Astrocyte of the cerebellum (primary cell): ENCODE results near the gene POU3F2.

Experiments
- DNase-seq: peaks from one replicate; pipeline ENCODE4 v3.0.0-alpha.2; 2011; ENCODE audit warnings: low read depth
- H3K4me3 ChIP-seq: 2 replicates; pipeline ENCODE4 v1.5.1; 2011; ENCODE audit warnings: mild to moderate bottlenecking, low read depth, low read length, moderate library complexity
- in situ Hi-C: cut with HindIII; loops from 2 replicates; pipeline ENCODE4 v1.10.0; 2017; ENCODE audit warnings: low sequenced_read_pairs
- TF ChIP-seq, protein P1 (sequence below): IDR thresholded peaks from 2 replicates; pipeline ENCODE4 v1.5.1; 2012; ENCODE audit warnings: low read length, low read depth, moderate library complexity, mild to moderate bottlenecking; ENCODE audit errors: missing control alignments

Gene POU3F2

DNA sequence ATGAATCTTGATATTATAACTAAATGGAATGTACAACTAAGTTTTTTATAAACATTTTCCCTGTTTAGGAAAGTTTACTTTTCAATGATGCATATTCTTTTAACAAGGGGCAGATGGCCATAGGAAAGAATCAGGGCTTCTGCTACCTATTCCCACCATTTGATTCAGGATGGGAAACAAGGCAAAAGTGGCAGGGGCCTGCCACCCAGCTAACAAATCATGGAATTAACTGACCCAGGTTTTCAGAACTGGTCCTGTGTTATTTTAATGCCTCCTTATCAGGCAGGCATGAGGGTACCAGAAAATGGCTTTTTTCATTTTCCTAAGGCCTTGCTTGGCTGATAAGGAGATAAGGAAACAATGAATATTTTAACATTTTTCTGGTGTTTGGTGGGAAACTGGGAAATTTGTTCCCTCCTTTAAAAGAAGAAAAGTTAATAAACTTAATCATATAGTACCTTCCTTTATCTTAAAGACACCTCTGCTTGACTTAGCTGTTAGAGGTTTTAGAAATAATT, 6.7 kb downstream of the POU3F2 start:
- DNase-seq = no peak
- no peak overlapping the region for H3K4me3 ChIP-seq
- in situ Hi-C loops = no loop called here
- TF ChIP-seq, protein P1, sequence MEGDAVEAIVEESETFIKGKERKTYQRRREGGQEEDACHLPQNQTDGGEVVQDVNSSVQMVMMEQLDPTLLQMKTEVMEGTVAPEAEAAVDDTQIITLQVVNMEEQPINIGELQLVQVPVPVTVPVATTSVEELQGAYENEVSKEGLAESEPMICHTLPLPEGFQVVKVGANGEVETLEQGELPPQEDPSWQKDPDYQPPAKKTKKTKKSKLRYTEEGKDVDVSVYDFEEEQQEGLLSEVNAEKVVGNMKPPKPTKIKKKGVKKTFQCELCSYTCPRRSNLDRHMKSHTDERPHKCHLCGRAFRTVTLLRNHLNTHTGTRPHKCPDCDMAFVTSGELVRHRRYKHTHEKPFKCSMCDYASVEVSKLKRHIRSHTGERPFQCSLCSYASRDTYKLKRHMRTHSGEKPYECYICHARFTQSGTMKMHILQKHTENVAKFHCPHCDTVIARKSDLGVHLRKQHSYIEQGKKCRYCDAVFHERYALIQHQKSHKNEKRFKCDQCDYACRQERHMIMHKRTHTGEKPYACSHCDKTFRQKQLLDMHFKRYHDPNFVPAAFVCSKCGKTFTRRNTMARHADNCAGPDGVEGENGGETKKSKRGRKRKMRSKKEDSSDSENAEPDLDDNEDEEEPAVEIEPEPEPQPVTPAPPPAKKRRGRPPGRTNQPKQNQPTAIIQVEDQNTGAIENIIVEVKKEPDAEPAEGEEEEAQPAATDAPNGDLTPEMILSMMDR = no peak

GRCh38 chr6:98841621-98842341, 7.4 kb downstream of the POU3F2 start:
- DNase-seq = no peak
- TF ChIP-seq, protein P1 = no peak
- in situ Hi-C loops = no loop called here
- H3K4me3 ChIP-seq = no peak overlapping the region

DNA sequence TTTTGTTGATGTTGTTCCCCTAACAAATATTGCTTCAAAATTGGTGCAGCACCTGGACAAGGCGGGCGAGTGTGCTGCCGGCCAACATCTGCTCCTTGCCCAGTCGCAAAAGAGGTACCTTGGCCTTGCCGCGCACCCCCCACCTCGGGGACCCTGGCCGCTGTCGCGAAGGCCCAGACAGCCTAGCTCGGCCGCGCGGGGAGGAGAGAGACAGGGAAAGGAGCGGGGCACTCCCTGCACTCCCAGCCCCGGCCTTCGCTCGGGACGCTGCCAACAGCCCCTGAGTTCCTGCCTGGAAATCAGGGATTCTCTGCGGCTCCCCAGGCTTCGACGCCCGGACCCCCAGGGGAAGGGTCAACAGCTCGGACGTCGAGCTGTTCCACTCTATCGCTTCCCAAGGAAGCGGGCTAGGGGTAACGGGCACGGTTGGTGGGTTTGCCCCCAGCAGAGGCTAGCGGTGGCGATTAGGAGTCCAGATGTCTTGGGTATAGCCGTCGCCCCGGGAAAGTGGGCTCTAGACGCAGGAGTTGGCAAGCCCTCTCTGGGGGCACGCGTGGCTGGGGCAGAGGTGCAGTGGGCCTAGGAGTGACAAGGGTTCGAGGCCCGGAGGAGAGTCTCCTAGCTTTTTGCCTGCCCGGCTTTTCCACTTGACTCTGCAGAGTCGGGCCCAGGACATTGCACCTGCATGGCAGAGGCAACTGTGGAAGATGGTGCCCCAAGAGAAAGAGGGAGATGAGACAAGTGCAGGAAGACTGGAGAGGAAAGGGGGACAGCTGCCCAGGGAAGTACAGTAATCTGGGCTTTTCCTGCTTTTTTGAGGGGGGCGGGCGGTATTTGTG, 8.2 kb downstream of the POU3F2 start:
- in situ Hi-C loops = no loop called here
- TF ChIP-seq, protein P1 = no peak
- H3K4me3 ChIP-seq = no peak overlapping the region
- no peak for DNase-seq

DNA sequence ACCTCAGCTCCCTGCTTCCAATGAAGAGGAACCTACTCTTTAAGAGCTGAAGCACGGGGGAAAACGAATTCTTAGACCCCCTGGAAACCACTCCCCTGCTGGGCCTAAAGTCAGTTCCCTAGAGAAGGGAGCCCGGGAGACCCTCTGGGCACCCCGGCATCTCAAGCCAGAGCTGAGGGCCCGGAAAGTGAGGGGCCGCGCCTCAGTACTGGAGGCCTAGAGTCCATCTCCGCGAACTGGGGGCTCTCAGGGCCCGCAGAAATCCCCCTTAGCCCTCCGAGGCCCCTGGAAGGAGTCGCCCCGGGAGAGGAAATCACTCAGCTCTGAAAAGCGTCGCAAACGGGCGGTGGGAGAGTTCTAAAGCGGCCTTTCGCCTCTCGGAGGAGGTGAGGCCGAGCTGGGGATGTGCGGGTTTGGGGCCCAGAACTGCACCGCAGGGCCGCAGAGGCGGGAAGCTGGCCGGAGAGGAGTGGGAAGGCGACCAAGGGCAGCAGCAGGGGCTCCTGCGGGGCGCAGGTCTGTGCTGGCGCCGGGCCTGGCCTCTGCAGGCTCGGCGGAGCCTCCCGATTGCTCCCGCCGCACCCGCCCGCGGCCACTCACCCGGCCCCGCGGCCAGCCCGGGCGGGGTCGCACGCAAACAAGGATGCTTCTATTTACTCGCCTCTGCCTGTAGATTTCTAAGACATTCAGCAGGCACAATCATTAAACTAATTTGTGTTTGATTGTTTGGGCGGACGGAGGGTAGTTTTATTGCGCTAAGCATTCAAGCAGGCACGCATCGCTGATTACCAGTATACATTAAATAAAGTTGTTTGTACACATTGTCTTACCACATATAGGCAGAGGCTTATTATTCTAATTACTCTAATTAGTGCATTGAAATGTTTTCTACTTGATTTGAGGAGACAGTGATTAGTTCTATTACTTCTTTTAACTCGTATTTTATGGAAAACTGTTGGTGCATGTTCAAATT, 9.2 kb downstream of the POU3F2 start:
- no peak for DNase-seq
- H3K4me3 ChIP-seq = peak overlapping the region; percentile 51
- in situ Hi-C loops = no loop called here
- TF ChIP-seq, protein P1 = no peak

DNA sequence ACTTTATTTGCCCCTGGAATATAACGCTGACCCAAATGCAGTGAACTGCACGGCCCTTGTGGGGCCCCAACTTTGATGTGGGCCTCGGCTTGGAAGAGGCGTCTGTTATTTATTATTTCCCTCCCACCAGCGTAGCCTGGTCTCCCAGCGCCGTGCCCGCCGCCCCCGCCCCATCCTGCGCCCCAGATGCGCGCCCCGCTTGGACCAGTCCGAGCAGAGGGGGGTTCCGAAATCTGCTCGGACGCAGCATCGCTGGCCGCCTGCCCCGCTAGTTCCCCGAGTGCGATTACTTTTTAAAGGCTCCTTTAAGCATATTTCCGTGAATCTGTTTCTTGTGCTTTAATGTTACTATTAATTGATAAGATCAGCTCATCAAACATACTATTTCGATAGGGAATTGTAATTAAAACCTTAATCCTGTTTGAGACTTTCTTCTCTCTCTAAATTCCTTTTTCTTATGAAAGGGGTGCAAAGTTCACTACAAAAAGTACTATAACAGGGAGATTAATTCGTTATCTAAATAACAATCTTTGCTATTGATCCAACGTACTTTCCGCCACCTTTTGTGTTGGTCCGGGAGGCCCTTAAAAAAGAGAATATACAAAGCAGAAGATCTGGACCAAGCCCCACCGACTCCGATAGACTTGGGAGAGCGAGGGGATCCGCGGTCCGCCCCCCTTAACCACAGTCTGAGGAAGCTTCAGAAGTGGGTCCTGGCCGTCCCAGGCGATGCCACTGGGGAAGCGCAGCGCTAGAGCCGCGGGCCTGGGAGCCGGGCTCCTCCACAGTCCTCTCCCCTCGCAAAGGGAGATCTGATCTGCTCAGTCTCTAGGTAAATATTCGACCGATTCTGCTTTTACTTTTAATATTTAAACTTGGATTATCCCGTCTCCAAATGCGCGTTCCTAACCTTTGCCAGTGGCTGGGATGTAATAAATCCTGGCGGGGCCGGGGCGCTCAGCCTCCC, 10.2 kb downstream of the POU3F2 start:
- peak overlapping the region; percentile 51 for H3K4me3 ChIP-seq
- no peak for DNase-seq
- TF ChIP-seq, protein P1 = no peak
- in situ Hi-C loops = no loop called here
